RWPE2 (cell line): ENCODE measurements around the gene HLA-DMB.

Experiments used
- ATAC-seq: fragments of 200-7000 bp; cut with Tn5 transposase; 3 replicates; pipeline ENCODE4 v1.9.1; 2021; ENCODE audit warnings: low read depth
- DNase-seq: peaks from one replicate; pipeline ENCODE4 v3.0.0-alpha.2; 2020; ENCODE audit warnings: low spot score
- H3K27ac ChIP-seq: fragments of 450-650 bp; 2 replicates; pipeline ENCODE4 v1.5.1; 2017; ENCODE audit warnings: mild to moderate bottlenecking; ENCODE audit not compliant: poor library complexity, severe bottlenecking
- H3K27me3 ChIP-seq: fragments of 250-450 bp; sonication (Bioruptor Pico); 2 replicates; pipeline ENCODE4 v1.5.1; 2021; ENCODE audit warnings: mild to moderate bottlenecking, moderate library complexity; ENCODE audit not compliant: insufficient read depth, poor library complexity, severe bottlenecking
- H3K36me3 ChIP-seq: fragments of 250-450 bp; sonication (Bioruptor Pico); 2 replicates; pipeline ENCODE4 v1.5.1; 2020; ENCODE audit warnings: low read depth, mild to moderate bottlenecking, moderate library complexity
- H3K4me1 ChIP-seq: fragments of 250-450 bp; sonication (Bioruptor Pico); 2 replicates; pipeline ENCODE4 v1.5.1; 2021; ENCODE audit warnings: mild to moderate bottlenecking, moderate library complexity; ENCODE audit not compliant: insufficient read depth, poor library complexity, severe bottlenecking
- H3K4me3 ChIP-seq: fragments of 250-450 bp; sonication (Bioruptor Pico); 2 replicates; pipeline ENCODE4 v1.5.1; 2021; ENCODE audit warnings: mild to moderate bottlenecking, moderate library complexity; ENCODE audit not compliant: severe bottlenecking
- H3K9me3 ChIP-seq: fragments of 250-450 bp; sonication (Bioruptor Pico); 2 replicates; pipeline ENCODE4 v1.5.1; 2021; ENCODE audit warnings: mild to moderate bottlenecking, moderate library complexity; ENCODE audit not compliant: severe bottlenecking
- TF ChIP-seq, protein P1 (sequence below): fragments of 450-650 bp; IDR thresholded peaks from one replicate; pipeline ENCODE4 v1.5.1; 2017; ENCODE audit warnings: mild to moderate bottlenecking, moderate library complexity; ENCODE audit not compliant: poor library complexity, severe bottlenecking

HLA-DMB gene

GRCh38 chr6:32983493-32983848, 42.6 kb upstream of the HLA-DMB start:
- DNase-seq, result no peak
- Histone ChIP-seq H3K27ac (peak overlapping the region; percentile 9), H3K36me3 (peaks cover 32% of the 10 kb centered on the region), H3K4me1 (no peaks in the 10 kb centered on the region), H3K9me3 (no peaks in the 10 kb centered on the region), H3K27me3 (no peaks in the 10 kb centered on the region), H3K4me3 (no peak overlapping the region)
- TF ChIP-seq, protein P1, sequence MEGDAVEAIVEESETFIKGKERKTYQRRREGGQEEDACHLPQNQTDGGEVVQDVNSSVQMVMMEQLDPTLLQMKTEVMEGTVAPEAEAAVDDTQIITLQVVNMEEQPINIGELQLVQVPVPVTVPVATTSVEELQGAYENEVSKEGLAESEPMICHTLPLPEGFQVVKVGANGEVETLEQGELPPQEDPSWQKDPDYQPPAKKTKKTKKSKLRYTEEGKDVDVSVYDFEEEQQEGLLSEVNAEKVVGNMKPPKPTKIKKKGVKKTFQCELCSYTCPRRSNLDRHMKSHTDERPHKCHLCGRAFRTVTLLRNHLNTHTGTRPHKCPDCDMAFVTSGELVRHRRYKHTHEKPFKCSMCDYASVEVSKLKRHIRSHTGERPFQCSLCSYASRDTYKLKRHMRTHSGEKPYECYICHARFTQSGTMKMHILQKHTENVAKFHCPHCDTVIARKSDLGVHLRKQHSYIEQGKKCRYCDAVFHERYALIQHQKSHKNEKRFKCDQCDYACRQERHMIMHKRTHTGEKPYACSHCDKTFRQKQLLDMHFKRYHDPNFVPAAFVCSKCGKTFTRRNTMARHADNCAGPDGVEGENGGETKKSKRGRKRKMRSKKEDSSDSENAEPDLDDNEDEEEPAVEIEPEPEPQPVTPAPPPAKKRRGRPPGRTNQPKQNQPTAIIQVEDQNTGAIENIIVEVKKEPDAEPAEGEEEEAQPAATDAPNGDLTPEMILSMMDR, result no peak
- ATAC-seq, result peak; percentile 21

DNA sequence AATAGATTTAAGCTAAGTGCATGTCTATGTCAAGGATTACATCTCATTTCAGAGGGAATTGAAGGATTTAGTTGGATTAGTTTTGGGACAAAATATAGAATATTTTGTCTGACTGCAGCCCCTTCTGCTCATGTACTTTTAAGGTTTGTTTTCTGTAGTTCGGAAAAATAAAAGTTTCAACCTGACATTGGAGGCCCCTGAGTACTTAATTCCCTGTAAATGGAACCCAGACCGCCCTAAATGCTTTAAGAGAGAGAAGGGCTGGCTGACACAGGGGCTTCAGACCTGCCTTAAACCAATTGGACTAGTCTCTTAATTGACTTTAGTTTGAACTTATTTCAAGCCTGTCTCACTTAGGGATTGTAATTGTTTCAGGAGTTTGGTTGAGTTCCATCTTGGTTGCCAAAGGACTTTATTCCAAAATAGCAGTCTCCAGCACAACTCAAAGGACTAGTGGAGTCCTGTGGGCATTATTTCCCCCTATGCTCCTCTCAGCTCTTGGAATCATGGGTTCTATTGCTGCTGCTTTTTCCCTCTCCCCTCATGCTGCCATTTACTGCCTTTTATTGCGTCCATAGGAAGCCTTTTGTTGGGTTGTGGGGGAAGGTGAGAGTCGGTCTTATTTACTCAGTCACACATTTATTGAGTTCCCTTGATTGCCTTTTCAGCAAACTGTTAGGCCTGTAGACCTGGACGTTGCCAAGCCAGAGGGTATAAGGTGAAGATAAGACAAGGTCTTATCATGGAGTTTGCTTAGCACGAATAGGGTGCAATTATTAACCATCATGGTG, 42.1 kb upstream of the HLA-DMB start:
- DNase-seq, result no peak

DNA sequence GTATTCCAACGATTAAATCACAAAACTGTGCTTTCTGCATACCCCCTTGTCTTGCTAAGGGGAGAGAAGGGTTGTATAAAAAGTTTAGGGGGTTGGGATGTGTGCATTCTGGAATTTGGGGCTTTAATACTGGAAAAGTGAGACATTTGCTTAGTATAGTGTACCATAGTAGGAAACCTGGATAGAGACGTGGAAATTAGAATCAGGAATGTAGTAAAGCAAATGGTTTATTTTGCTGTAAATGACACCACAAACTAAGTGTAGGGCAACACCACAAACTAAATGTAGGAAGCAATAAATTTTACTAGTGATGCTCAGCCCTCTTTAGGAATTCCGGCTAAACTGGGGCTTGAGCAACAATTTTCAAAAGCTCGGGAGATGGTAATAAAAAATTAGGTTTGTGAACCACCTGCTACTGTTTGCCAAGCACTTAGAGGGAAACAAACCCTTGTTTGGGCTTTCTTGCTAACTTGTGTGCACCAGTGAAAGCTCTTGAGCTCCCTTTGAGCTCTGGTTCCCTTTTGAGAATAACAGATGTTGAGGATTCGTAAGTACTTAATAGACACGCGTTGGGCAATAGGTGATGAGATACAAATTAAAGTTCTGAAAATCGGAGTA, 41.4 kb upstream of the HLA-DMB start:
- Histone ChIP-seq H3K27me3 (no peaks in the 10 kb centered on the region), H3K4me1 (no peaks in the 10 kb centered on the region), H3K36me3 (peaks cover 45% of the 10 kb centered on the region), H3K9me3 (no peaks in the 10 kb centered on the region), H3K27ac (peak overlapping the region; percentile 9), H3K4me3 (no peak overlapping the region)
- DNase-seq (no peak), ATAC-seq (no peak; the same call in 2 of the 3 replicates)
- TF ChIP-seq, protein P1, result no peak

More for the DNA sequence above, 42.1 kb upstream of the HLA-DMB start:
- Histone ChIP-seq H3K4me1 (no peaks in the 10 kb centered on the region), H3K27ac (peak overlapping the region; percentile 9), H3K9me3 (no peaks in the 10 kb centered on the region), H3K4me3 (no peak overlapping the region), H3K36me3 (peaks cover 38% of the 10 kb centered on the region), H3K27me3 (no peaks in the 10 kb centered on the region)
- peak; percentile 8 for ATAC-seq
- TF ChIP-seq, protein P1, result no peak

DNA sequence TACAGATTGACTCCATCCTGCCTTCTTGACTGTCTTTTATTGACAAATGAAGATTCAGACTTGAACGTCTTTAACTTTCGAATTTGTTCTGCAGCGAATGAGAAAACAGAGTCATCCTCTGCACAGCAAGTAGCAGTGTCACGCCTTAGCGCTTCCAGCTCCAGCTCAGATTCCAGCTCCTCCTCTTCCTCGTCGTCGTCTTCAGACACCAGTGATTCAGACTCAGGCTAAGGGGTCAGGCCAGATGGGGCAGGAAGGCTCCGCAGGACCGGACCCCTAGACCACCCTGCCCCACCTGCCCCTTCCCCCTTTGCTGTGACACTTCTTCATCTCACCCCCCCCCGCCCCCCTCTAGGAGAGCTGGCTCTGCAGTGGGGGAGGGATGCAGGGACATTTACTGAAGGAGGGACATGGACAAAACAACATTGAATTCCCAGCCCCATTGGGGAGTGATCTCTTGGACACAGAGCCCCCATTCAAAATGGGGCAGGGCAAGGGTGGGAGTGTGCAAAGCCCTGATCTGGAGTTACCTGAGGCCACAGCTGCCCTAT, 39.7 kb upstream of the HLA-DMB start:
- H3K27ac ChIP-seq, result no peak overlapping the region
- H3K36me3 ChIP-seq, result peaks cover 61% of the 10 kb centered on the region
- DNase-seq (no peak), ATAC-seq (no peak)
- TF ChIP-seq, protein P1, result no peak
- H3K4me3 ChIP-seq, result no peak overlapping the region
- no peaks in the 10 kb centered on the region for H3K9me3 ChIP-seq
- H3K4me1 ChIP-seq, result no peaks in the 10 kb centered on the region
- H3K27me3 ChIP-seq, result no peaks in the 10 kb centered on the region
